Activated CD8-positive, alpha-beta memory T cell treated with anti-CD3 and anti-CD28 coated beads for 36 hours (primary cell): ENCODE results near the gene SNCA. TPM values are rescaled to one million over a fixed set of nuclear protein-coding genes. Genes with fewer than 3 reads are reported as not detected.

Source experiments
- CTCF ChIA-PET: fragments of 350-600 bp; sonication (Branson Sonifier 250); formaldehyde crosslinking; loops from one replicate; lab custom pipeline; 2021; ENCODE audit warnings: antibody characterized with exemption; lab: Charles Lee
- POLR2A ChIA-PET: fragments of 350-600 bp; sonication (Branson Sonifier 250); formaldehyde crosslinking; loops from one replicate; lab custom pipeline; 2021; ENCODE audit warnings: antibody characterized with exemption; lab: Charles Lee
- total RNA-seq, 2 experiments: library from RNA; stranded (reverse); gene quantifications; one replicate each; pipeline ENCODE4 v1.2.3, GENCODE V29; 2021

SNCA gene
- total RNA-seq, 2 experiments from 2014 or later: not detected

GRCh38 chr4:89762311-89762710 lies 74.7 kb downstream of the SNCA start:
- CTCF ChIA-PET: no interaction called here
- POLR2A ChIA-PET: no interaction called here

- CTCF ChIA-PET: interaction anchor here (0.7 kb wide), 1 partner anchor 12 kb away, joined by 3 read pairs; no protein-coding TSS in a partner anchor
- POLR2A ChIA-PET: no interaction called here
These were observed 77.5 kb downstream of the SNCA start for GRCh38 chr4:89759426-89759825.

GRCh38 chr4:89757154-89757719 lies 79.7 kb downstream of the SNCA start:
- ChIA-PET CTCF (no interaction called here), POLR2A (no interaction called here)

- ChIA-PET POLR2A (no interaction called here), CTCF (no interaction called here)
These were observed 81.7 kb downstream of the SNCA start for GRCh38 chr4:89755220-89755619.

- CTCF ChIA-PET: no interaction called here
- POLR2A ChIA-PET: no interaction called here
These were observed 82.4 kb downstream of the SNCA start for GRCh38 chr4:89754531-89754930.

- ChIA-PET CTCF (no interaction called here), POLR2A (no interaction called here)
These were observed 83.3 kb downstream of the SNCA start for GRCh38 chr4:89753601-89754066.

- CTCF ChIA-PET: no interaction called here
These were observed 83.9 kb downstream of the SNCA start for GRCh38 chr4:89752932-89753598.

DNA sequence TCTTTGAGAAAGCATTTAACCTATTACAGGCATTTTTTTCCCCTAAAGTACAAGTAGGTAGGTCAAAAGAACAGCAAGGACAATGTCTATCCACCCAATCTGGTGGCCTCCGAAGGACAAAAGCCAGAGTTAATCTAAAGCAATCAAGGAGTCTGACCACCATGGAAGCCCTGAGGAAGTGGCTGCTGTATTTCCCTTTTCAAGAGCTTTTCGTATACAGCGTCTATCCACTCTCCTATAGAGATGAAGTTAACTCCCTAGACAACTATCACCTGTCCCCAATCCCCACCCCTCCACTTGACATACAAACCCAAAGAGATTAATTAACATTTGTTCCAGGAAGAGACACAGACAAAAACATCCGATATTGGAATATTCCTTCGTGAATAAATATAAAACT lies 85.5 kb downstream of the SNCA start:
- CTCF ChIA-PET: no interaction called here

More at GRCh38 chr4:89752932-89753598, 83.9 kb downstream of the SNCA start:
- POLR2A ChIA-PET: no interaction called here

DNA sequence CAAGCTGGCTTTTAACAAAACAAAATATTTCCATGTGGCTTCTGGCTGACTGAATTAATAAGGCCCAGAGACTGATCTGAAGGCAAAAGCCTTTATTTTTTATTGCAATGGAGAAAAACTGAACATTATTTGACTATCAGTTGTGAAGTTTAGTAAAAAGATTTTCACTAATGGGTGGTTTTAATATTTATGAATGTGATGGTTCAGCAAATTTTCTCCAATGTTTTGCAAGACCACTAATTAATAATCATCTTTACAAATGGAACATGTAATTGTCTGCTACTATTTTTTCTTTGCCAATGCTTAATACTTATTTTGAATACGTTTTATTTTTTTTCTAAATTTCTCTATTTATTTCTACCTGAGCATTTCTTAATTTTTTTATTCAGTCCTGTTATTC lies 90.6 kb downstream of the SNCA start:
- CTCF ChIA-PET: no interaction called here
- POLR2A ChIA-PET: no interaction called here

More for the DNA sequence above, 85.5 kb downstream of the SNCA start:
- POLR2A ChIA-PET: no interaction called here

DNA sequence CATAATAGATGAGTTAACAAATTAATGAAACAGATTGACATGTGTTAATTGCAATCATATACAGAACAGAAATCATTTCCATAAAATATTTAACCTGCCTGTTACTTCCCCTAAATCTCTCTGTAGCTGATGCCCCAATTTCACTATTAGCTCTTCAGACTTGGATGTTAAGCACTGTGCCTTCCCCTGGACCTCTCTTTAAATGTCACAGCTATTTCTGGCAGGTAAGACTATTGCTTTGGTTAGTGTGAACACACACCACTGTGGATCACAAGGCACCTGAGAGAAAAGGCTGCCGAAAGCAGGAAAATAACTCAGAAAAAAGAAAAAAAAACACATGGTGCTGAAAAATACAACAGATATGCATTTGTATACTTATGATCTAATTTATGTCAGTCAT lies 91.3 kb downstream of the SNCA start:
- ChIA-PET POLR2A (no interaction called here), CTCF (no interaction called here)

DNA sequence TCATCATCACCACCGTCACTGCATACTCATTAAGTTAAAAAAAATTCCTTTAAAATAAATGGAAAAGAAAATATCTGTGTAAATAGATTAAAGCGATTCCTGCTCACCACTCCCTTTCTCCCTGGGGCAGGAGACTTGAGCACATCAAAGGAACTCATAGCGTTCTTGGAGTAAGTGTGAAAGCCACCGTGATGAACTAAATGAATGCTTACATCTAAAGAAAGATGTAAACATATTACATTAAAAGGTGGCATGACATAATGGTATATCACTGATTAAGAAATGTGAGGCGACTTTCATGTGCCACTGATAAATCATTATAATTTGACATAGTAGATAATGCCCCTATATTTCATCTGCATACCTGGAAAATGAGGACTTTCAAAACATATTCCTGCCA lies 92.0 kb downstream of the SNCA start:
- ChIA-PET CTCF (no interaction called here), POLR2A (no interaction called here)

GRCh38 chr4:89741768-89742167 lies 95.2 kb downstream of the SNCA start:
- ChIA-PET CTCF (no interaction called here), POLR2A (no interaction called here)

DNA sequence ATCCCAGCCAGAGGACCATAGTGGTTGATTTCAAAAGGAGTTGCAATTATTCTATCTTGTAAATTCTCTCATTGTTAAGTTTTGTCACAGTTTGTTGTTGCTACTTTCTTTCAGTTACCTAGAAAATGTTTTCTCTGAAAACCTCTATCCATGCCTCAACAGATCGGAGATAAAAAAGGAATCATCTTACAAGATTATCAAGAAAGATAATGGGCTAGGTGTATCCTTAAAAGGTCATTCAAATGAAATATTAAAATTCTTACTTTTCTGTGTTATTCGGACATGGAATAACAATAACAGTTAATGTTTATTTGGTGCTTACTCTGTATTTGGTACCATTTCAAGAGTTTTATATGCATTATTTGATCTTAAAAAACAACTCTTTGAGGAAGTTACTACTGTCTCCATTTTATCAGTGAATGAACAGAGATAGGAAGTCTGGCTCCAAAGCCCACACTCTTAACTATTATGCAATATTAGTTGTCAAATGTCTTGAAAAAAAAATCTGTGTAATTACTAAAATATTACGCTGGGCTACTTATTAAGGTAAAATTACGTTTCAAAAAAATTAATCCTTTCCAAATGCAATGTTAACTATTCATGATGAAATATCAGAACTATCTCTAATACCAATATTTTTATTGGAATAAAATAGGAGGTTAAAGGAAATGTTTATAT lies 97.5 kb downstream of the SNCA start:
- ChIA-PET POLR2A (no interaction called here), CTCF (no interaction called here)

DNA sequence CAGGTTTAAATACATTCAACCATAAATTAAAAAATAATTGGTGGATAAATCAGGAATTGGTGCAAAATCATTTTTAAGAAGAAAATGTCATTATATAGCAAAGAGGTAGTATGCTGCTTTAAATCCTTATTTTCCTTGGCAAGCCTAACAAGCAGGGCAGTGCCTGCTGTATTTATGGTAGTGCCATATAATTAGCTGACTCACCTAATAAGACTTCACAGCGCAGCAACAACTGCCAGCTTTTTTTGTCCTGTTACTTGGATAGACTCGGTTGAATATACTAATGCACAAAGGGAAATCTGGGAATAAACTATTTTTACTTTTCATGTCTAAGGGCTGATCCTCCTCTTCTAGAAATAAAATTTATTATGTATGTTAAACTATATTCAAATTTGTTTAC lies 99.1 kb downstream of the SNCA start:
- POLR2A ChIA-PET: no interaction called here
- CTCF ChIA-PET: no interaction called here

GRCh38 chr4:89733946-89734345 lies 103.0 kb downstream of the SNCA start:
- CTCF ChIA-PET: no interaction called here
- POLR2A ChIA-PET: no interaction called here

GRCh38 chr4:89727238-89727637 lies 109.7 kb downstream of the SNCA start:
- CTCF ChIA-PET: no interaction called here
- POLR2A ChIA-PET: no interaction called here

DNA sequence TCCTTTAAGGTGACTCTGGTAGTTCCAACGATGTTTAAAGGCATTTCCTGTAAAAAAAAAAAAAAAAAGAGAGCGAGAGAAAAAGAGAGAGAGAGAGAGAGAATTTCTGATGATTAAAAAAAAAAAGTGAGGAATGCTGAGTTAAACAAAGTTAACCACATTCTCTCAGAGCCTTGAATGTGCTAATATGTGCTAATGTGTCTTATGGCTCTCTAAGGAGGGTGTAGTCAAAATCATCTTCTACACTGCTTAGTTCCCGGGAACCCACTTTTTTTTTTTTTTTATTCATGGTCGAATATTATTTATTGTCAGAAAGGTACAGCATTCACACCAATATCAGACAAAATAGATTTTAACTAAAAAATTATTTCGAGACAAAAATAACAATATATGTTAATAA lies 111.7 kb downstream of the SNCA start:
- POLR2A ChIA-PET: no interaction called here
- CTCF ChIA-PET: no interaction called here

DNA sequence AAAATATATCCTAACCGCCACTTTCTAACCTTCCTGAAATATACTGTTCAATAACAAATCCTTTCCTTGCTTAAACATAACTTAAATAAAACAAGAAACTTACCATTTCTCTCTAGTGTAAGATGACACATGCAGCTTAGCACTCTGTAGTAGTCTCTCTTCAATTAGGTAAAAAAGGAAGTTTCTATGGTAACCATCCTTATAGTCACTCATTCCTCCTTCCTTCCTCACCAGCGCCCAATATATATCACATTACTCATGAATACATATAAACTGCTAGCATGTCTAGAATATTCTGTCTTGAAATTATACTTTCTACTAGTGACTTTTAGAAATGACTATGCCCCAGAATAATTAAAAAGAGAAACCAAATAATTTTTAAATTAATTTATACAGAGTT lies 112.2 kb downstream of the SNCA start:
- POLR2A ChIA-PET: no interaction called here
- CTCF ChIA-PET: no interaction called here

- ChIA-PET POLR2A (no interaction called here), CTCF (no interaction called here)
These were observed 113.9 kb downstream of the SNCA start for GRCh38 chr4:89723096-89723495.

GRCh38 chr4:89722517-89722916 lies 114.4 kb downstream of the SNCA start:
- CTCF ChIA-PET: no interaction called here
- POLR2A ChIA-PET: no interaction called here

GRCh38 chr4:89720981-89721380 lies 116.0 kb downstream of the SNCA start:
- CTCF ChIA-PET: no interaction called here

More at GRCh38 chr4:89720981-89721380, 116.0 kb downstream of the SNCA start:
- POLR2A ChIA-PET: no interaction called here
